Endothelial cell of umbilical vein (primary cell): ENCODE results near the gene TIAM1. TPM values are rescaled to one million over a fixed set of nuclear protein-coding genes. Genes with fewer than 3 reads are reported as not detected.

Experiments
- BruUV-seq: library from RNA; stranded (reverse); fragments of 400-500 nt; replicated peaks from 2 replicates; lab custom pipeline; 2021; lab: Mats Ljungman, UMichigan
- CTCF ChIA-PET: fragments of 300-600, 350-600 bp; sonication (Branson Sonifier 250); formaldehyde crosslinking; loops from one replicate; lab custom pipeline; 2021; ENCODE audit warnings: antibody characterized with exemption, inconsistent platforms; lab: Charles Lee
- POLR2A ChIA-PET: fragments of 300-600, 350-600 bp; sonication (Branson Sonifier 250); formaldehyde crosslinking; loops from one replicate; lab custom pipeline; 2021; ENCODE audit warnings: antibody characterized with exemption, inconsistent platforms; lab: Charles Lee
- DNase-seq: peaks from one replicate; pipeline ENCODE4 v3.0.0-alpha.2; 2011; ENCODE audit warnings: low read depth, low spot score
- FAIRE-seq: peaks from 2 replicates; lab custom pipeline; 2011; peaks lifted over from hg19 to GRCh38; lab: Jason Lieb, UNC
- H2AFZ ChIP-seq: 2 replicates; pipeline ENCODE4 v1.6.0; 2012; ENCODE audit warnings: low read depth, low read length, control low read depth, inconsistent platforms
- H3K27ac ChIP-seq: 2 replicates; pipeline ENCODE4 v1.5.1; 2011; ENCODE audit warnings: low read depth, mild to moderate bottlenecking, control low read depth, low read length, moderate library complexity; ENCODE audit not compliant: insufficient read depth
- H3K27me3 ChIP-seq, 2 experiments: 2 replicates each; pipeline versions ENCODE4 v1.6.0 to v1.6.1; 2011; ENCODE audit warnings: low read length in 2 of 2, mixed read lengths in 1 of 2; ENCODE audit not compliant: control insufficient read depth in 2 of 2, insufficient read depth in 2 of 2
- H3K36me3 ChIP-seq, 2 experiments: 2 replicates in 1 of 2; 3 replicates in 1 of 2; pipeline ENCODE4 v1.5.1; 2011; ENCODE audit warnings: low read length in 2 of 2, mild to moderate bottlenecking in 1 of 2, moderate library complexity in 1 of 2; ENCODE audit not compliant: control insufficient read depth in 2 of 2, insufficient read depth in 2 of 2; ENCODE audit errors: extremely low read depth in 1 of 2
- H3K4me1 ChIP-seq: 3 replicates; pipeline ENCODE4 v1.5.1; 2011; ENCODE audit warnings: mild to moderate bottlenecking, low read length; ENCODE audit not compliant: control insufficient read depth, insufficient read depth; ENCODE audit errors: extremely low read depth
- H3K4me2 ChIP-seq: 2 replicates; pipeline ENCODE4 v1.6.1; 2011; ENCODE audit warnings: low read length, control low read depth, mixed read lengths; ENCODE audit not compliant: insufficient read depth
- H3K4me3 ChIP-seq, 3 experiments: fragments of 200-600 bp in 1 of 3; sonication (generic), shearing (Covaris generic) in 1 of 3; replicated peaks in 1 of 3; 2 replicates each; pipeline ENCODE4 v1.5.1; 2011 to 2016; ENCODE audit warnings: control low read depth in 3 of 3, low read length in 3 of 3, mild to moderate bottlenecking in 2 of 3, inconsistent platforms in 1 of 3, low read depth in 1 of 3, moderate library complexity in 1 of 3; ENCODE audit not compliant: insufficient read depth in 1 of 3
- H3K79me2 ChIP-seq: 2 replicates; pipeline ENCODE4 v1.6.0; 2012; ENCODE audit warnings: low read length, inconsistent platforms; ENCODE audit not compliant: control insufficient read depth, insufficient read depth
- H3K9ac ChIP-seq: replicated peaks from 2 replicates; pipeline ENCODE3; 2011; ENCODE audit warnings: low read length, control low read depth; ENCODE audit not compliant: insufficient read depth; ENCODE audit errors: extremely low read depth
- H3K9me1 ChIP-seq: replicated peaks from 3 replicates; pipeline ENCODE4 v1.6.0; 2011; ENCODE audit warnings: mild to moderate bottlenecking, low read length; ENCODE audit not compliant: control insufficient read depth, insufficient read depth; ENCODE audit errors: extremely low read depth
- H3K9me3 ChIP-seq: replicated peaks from 2 replicates; pipeline ENCODE4 v1.5.1; 2012; ENCODE audit warnings: low read length, inconsistent platforms; ENCODE audit not compliant: control insufficient read depth, insufficient read depth
- H4K20me1 ChIP-seq: replicated peaks from 2 replicates; pipeline ENCODE3; 2011; ENCODE audit warnings: mild to moderate bottlenecking, low read length; ENCODE audit not compliant: control insufficient read depth, insufficient read depth; ENCODE audit errors: extremely low read depth
- FOS ChIP-seq: IDR thresholded peaks from 2 replicates; pipeline ENCODE4 v1.6.1; 2011; ENCODE audit warnings: mild to moderate bottlenecking, low read length, moderate library complexity, borderline replicate concordance; ENCODE audit not compliant: insufficient read depth
- GATA2 ChIP-seq: IDR thresholded peaks from 2 replicates; pipeline ENCODE4 v1.7.0; 2011; ENCODE audit warnings: low read depth, mild to moderate bottlenecking, moderate library complexity, mixed read lengths, low read length; ENCODE audit not compliant: insufficient read length, insufficient read depth
- JUN ChIP-seq: IDR thresholded peaks from 2 replicates; pipeline ENCODE4 v1.6.1; 2011; ENCODE audit warnings: borderline replicate concordance, low read depth; ENCODE audit not compliant: insufficient read length, insufficient read depth
- MAX ChIP-seq: IDR thresholded peaks from 2 replicates; pipeline ENCODE4 v1.6.1; 2011; ENCODE audit not compliant: insufficient read depth, insufficient read length
- MYC ChIP-seq: IDR thresholded peaks from one replicate; pipeline ENCODE4 v1.6.1; 2011; ENCODE audit warnings: mild to moderate bottlenecking, low read depth, low read length
- POLR2A ChIP-seq: IDR thresholded peaks from 2 replicates; pipeline ENCODE4 v1.6.1; 2012; ENCODE audit warnings: low read depth, mild to moderate bottlenecking, control low read depth, low read length
- POLR2AphosphoS5 ChIP-seq: IDR thresholded peaks from 2 replicates; pipeline ENCODE4 v1.6.1; 2012; ENCODE audit warnings: low read depth, mild to moderate bottlenecking, control low read depth, low read length, moderate library complexity; ENCODE audit not compliant: insufficient read depth
- dilution Hi-C: fragments of 300-500 bp; cut with MboI; formaldehyde crosslinking; loops from one replicate; pipeline ENCODE4 v1.15.0; 2019; ENCODE audit warnings: low sequenced_read_pairs; ENCODE audit not compliant: extremely low pct_ligation_motif_present
- intact Hi-C: fragments of 100-400 bp; cut with micrococcal nuclease; formaldehyde crosslinking; loops from one replicate; pipeline ENCODE4 v1.10.0; 2022
- polyA plus RNA-seq, 4 experiments: library from polyadenylated mRNA; depleted of rRNA in 3 of 4; stranded (reverse) in 3 of 4; unstranded in 1 of 4; fragments of >200 nt; gene quantifications; 2 replicates each; pipeline versions ENCODE4 v1.2.1 to v1.2.3, GENCODE V29; 2011 to 2012; ENCODE audit warnings: missing spikeins in 1 of 4
- total RNA-seq: library from RNA; stranded (reverse); gene quantifications from 2 replicates; pipeline ENCODE4 v1.2.3, GENCODE V29; 2021
- TF ChIP-seq, protein P1 (sequence below), 2 donors: IDR thresholded peaks; 1 replicate in 1 of 2; 2 replicates in 1 of 2; pipeline ENCODE4 v1.5.1; 2011; ENCODE audit warnings: low read length in 2 of 2, mild to moderate bottlenecking in 2 of 2, moderate library complexity in 2 of 2, control low read depth in 1 of 2, inconsistent platforms in 1 of 2, low read depth in 1 of 2; ENCODE audit not compliant: insufficient read depth in 1 of 2; ENCODE audit errors: extremely low read depth in 1 of 2

The TIAM1 gene
- total and polyA plus RNA-seq, 2 donors (not counting 3 experiments of a cell fraction or from before 2014, with no cell fraction given), result 0.21 to 0.86 TPM

DNA sequence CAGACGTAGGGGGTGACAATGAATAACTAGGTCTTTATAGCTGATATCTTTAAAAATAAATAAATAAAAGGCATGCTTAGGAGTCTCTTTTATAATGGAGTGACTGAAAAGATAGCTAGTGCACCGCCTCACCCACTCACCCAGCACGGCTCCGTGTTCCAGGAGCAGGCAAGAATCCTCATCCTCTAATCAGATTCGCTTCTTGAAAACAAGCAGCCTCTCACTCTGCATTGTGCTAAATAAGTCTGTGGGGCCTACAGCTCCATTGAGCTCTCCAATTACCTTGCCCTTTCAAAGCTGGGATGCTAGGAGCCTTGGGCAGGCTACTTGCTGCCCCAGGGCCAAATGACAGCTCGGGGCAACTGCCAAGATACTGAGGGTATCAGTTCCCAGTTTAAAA lies 91.5 kb downstream of the TIAM1 start:
- no peaks in the 10 kb centered on the region for H3K9me3 ChIP-seq
- no peaks in the 10 kb centered on the region for H3K27me3 ChIP-seq
- H3K9ac ChIP-seq, result no peak overlapping the region
- H4K20me1 ChIP-seq, result no peaks in the 10 kb centered on the region
- POLR2A ChIA-PET, result no interaction called here
- no peaks in the 10 kb centered on the region for H3K4me1 ChIP-seq
- no peak for DNase-seq
- H3K79me2 ChIP-seq, result no peaks in the 10 kb centered on the region
- intact Hi-C loops, result no loop called here
- H3K36me3 ChIP-seq, result no peaks in the 10 kb centered on the region
- dilution Hi-C loops, result no loop called here
- H3K4me2 ChIP-seq, result no peak overlapping the region
- TF ChIP-seq POLR2A, result no peak
- TF ChIP-seq JUN, result no peak
- TF ChIP-seq MYC, result no peak
- TF ChIP-seq POLR2AphosphoS5, result no peak
- TF ChIP-seq, protein P1, sequence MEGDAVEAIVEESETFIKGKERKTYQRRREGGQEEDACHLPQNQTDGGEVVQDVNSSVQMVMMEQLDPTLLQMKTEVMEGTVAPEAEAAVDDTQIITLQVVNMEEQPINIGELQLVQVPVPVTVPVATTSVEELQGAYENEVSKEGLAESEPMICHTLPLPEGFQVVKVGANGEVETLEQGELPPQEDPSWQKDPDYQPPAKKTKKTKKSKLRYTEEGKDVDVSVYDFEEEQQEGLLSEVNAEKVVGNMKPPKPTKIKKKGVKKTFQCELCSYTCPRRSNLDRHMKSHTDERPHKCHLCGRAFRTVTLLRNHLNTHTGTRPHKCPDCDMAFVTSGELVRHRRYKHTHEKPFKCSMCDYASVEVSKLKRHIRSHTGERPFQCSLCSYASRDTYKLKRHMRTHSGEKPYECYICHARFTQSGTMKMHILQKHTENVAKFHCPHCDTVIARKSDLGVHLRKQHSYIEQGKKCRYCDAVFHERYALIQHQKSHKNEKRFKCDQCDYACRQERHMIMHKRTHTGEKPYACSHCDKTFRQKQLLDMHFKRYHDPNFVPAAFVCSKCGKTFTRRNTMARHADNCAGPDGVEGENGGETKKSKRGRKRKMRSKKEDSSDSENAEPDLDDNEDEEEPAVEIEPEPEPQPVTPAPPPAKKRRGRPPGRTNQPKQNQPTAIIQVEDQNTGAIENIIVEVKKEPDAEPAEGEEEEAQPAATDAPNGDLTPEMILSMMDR (IDR thresholded peaks at IDR 0.05; ENCODE audit: extremely low read depth in 1 of 2, insufficient read depth in 1 of 2, low read depth in 1 of 2, low read length in 2 of 2), result no peak
- TF ChIP-seq MAX, result no peak
- H3K9me1 ChIP-seq, result no peaks in the 10 kb centered on the region
- no peak overlapping the region for H3K4me3 ChIP-seq
- no peak overlapping the region for H2AFZ ChIP-seq
- CTCF ChIA-PET, result no interaction called here
- H3K27ac ChIP-seq, result no peak overlapping the region
- no TSS peak for BruUV-seq
- FAIRE-seq, result no peak

GRCh38 chr21:31252091-31252490 lies 92.0 kb downstream of the TIAM1 start:
- Histone ChIP-seq H3K27me3 (no peaks in the 10 kb centered on the region), H3K9me1 (no peaks in the 10 kb centered on the region), H3K9ac (no peak overlapping the region), H3K36me3 (no peaks in the 10 kb centered on the region), H3K27ac (no peak overlapping the region), H3K79me2 (no peaks in the 10 kb centered on the region), H2AFZ (no peak overlapping the region), H4K20me1 (no peaks in the 10 kb centered on the region), H3K9me3 (no peaks in the 10 kb centered on the region), H3K4me3 (no peak overlapping the region), H3K4me2 (no peak overlapping the region), H3K4me1 (no peaks in the 10 kb centered on the region)
- no peak for DNase-seq
- ChIA-PET POLR2A (no interaction called here), CTCF (no interaction called here)
- no TSS peak for BruUV-seq
- intact Hi-C loops, result no loop called here
- FAIRE-seq, result no peak
- TF ChIP-seq FOS, result no peak
- TF ChIP-seq GATA2, result no peak
- dilution Hi-C loops, result no loop called here
